Measurements from ENCODE around the gene TRIM56.

Gene TRIM56

GRCh38 chr7:101133621-101134398 is 48.5 kb downstream of the TRIM56 start:
- no peak for DNase-seq (ENCODE audit: low spot score)

- no peak for DNase-seq (ENCODE audit: low spot score)
These were observed 49.2 kb downstream of the TRIM56 start for GRCh38 chr7:101134399-101134980.

- no peak for DNase-seq (ENCODE audit: low spot score)
These were observed 52.5 kb downstream of the TRIM56 start for GRCh38 chr7:101137651-101138212.

- DNase-seq (ENCODE audit: low spot score) = peak; percentile 80
These were observed 53.1 kb downstream of the TRIM56 start for GRCh38 chr7:101138213-101138870.

GRCh38 chr7:101140339-101140699 is 55.0 kb downstream of the TRIM56 start:
- DNase-seq (ENCODE audit: low spot score) = no peak

GRCh38 chr7:101140746-101141382 is 55.6 kb downstream of the TRIM56 start:
- DNase-seq (ENCODE audit: low spot score) = no peak

Data from ecto neural progenitor cell (in vitro differentiated cells).